ENCODE measurements around the gene ARHGAP40.

The ARHGAP40 gene

GRCh38 chr20:38617011-38617829 lies 15.6 kb downstream of the ARHGAP40 start:
- DNase-seq (ENCODE audit: low read depth): no peak

GRCh38 chr20:38617830-38618196 lies 16.2 kb downstream of the ARHGAP40 start:
- DNase-seq (ENCODE audit: low read depth): no peak

GRCh38 chr20:38620441-38620840 lies 18.8 kb downstream of the ARHGAP40 start:
- DNase-seq (ENCODE audit: low read depth): no peak

GRCh38 chr20:38623061-38623460 lies 21.5 kb downstream of the ARHGAP40 start:
- no peak for DNase-seq (ENCODE audit: low read depth)

GRCh38 chr20:38624084-38624483 lies 22.5 kb downstream of the ARHGAP40 start:
- no peak for DNase-seq (ENCODE audit: low read depth)

- no peak for DNase-seq (ENCODE audit: low read depth)
Observed at GRCh38 chr20:38625896-38626295, 24.3 kb downstream of the ARHGAP40 start.

GRCh38 chr20:38626921-38627659 lies 25.5 kb downstream of the ARHGAP40 start:
- no peak for DNase-seq (ENCODE audit: low read depth)

GRCh38 chr20:38628580-38629470 lies 27.2 kb downstream of the ARHGAP40 start:
- no peak for DNase-seq (ENCODE audit: low read depth)

GRCh38 chr20:38629979-38630378 lies 28.4 kb downstream of the ARHGAP40 start:
- DNase-seq (ENCODE audit: low read depth): no peak

- no peak for DNase-seq (ENCODE audit: low read depth)
Observed at GRCh38 chr20:38630727-38631126, 29.1 kb downstream of the ARHGAP40 start.

GRCh38 chr20:38631155-38632022 lies 29.8 kb downstream of the ARHGAP40 start:
- DNase-seq (ENCODE audit: low read depth): no peak

- peak; percentile 42 for DNase-seq (ENCODE audit: low read depth)
Observed at GRCh38 chr20:38633577-38634093, 32.0 kb downstream of the ARHGAP40 start.

- no peak for DNase-seq (ENCODE audit: low read depth)
Observed at GRCh38 chr20:38635721-38636288, 34.2 kb downstream of the ARHGAP40 start.

GRCh38 chr20:38640521-38640920 lies 38.9 kb downstream of the ARHGAP40 start:
- no peak for DNase-seq (ENCODE audit: low read depth)

GRCh38 chr20:38642498-38642897 lies 40.9 kb downstream of the ARHGAP40 start:
- DNase-seq (ENCODE audit: low read depth): no peak

- no peak for DNase-seq (ENCODE audit: low read depth)
Observed at GRCh38 chr20:38644588-38645260, 43.1 kb downstream of the ARHGAP40 start.

GRCh38 chr20:38645351-38645750 lies 43.7 kb downstream of the ARHGAP40 start:
- DNase-seq (ENCODE audit: low read depth): no peak

GRCh38 chr20:38645980-38646858 lies 44.6 kb downstream of the ARHGAP40 start:
- DNase-seq (ENCODE audit: low read depth): peak; percentile 82

- no peak for DNase-seq (ENCODE audit: low read depth)
Observed at GRCh38 chr20:38649275-38649891, 47.8 kb downstream of the ARHGAP40 start.
